Hypothalamus (tissue), 51 donors: ENCODE measurements around the gene CCDC24.

Source experiments
- DNase-seq, 51 donors: peaks; one replicate each; lab custom pipeline; 2025; lab: John Stamatoyannopoulos, UW

The CCDC24 gene

DNA sequence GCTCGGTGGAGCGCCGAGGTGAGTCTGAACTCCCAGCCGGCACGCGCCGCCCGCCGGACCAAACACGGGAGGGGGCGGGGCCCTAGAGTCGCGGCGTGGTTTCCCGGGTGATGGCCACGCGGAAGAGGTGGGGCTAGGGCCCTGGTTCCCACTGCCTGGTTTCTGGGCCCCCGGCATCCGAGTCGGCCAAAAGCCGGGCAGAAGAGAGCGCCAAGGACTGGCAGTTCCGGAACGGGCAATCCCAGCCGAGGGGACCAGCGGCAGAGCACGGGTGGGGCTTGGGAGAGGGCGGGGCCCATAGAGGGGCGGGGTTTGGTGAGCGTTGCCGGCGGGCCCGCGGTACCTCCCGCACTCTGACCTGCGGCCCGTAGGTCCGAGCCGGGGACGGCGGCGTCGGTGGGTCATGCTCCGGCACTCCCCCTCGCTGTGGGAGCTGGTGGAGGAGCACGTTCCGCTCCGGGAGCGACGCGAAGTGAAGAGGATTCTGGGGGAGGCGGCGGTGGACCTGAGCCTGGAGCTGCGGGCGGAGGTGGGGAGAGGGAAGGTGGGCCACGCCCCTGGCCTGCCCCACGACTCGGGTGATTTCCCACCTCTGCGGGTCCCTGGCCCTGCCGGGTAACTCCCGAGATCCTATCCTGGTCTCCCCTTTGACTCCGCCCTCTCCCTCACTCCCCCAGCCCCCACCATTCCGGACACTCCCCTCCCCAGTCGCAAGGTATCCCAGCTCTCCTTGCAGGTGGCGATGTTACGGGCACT is at the start of gene CCDC24:
TSS of gene CCDC24 (plus strand) at position 124 of the 756 bp plus-strand sequence. CDS start at position 404, 280 bp downstream.
- DNase-seq: peak in 49 of 51 donors; percentile 20 to 90 (median 79)

DNA sequence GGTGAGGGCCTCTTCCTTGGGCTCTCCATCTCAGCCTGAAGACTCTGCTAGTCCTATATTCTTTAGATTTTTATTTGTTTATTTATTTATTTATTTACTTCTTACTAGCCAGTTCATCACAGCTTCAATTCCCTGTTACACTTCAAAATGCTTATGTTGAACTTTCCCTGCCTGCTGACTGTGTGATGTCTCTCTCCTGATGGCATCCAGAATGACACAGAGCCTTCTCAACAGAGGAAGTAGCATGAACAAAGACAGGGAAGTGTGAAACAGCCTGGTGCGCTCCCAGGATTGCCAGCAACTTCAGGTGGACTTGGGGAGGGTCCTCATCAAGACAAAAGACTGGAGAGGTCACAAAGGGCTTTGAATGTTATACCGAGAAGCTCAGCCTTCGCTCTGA is 49.0 kb upstream of the CCDC24 start:
- DNase-seq: no peak

- no peak for DNase-seq
Measured at GRCh38 chr1:43944860-43945259, 46.5 kb upstream of the CCDC24 start.

DNA sequence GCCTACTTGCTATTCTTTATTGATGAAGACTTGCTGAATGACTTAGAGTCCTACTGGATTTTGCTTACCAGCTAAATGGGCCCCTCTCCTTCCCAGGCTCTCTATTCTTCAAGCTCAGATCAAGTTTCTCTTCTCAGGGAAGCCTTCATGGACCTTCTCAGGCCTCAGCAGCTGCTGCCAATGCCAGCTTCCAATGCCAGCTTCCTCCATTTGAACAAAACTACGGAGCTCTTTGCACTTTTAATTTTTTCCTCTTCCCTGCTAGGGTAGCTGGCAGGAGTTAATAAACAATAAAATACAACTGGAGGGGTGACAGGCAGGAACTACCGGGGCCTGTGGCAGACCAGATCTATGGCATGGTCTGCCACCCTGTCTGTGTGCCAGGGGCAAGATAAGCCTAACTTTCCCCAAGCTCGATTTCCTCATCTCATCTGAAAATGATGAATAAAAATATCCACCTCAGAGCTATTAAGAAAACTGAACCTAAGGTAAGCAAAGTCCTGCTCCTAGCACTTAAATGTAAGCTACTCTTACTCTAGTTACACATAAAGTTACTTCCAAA is 45.6 kb upstream of the CCDC24 start:
- DNase-seq: peak in 1 of 51 donors; percentile 14

DNA sequence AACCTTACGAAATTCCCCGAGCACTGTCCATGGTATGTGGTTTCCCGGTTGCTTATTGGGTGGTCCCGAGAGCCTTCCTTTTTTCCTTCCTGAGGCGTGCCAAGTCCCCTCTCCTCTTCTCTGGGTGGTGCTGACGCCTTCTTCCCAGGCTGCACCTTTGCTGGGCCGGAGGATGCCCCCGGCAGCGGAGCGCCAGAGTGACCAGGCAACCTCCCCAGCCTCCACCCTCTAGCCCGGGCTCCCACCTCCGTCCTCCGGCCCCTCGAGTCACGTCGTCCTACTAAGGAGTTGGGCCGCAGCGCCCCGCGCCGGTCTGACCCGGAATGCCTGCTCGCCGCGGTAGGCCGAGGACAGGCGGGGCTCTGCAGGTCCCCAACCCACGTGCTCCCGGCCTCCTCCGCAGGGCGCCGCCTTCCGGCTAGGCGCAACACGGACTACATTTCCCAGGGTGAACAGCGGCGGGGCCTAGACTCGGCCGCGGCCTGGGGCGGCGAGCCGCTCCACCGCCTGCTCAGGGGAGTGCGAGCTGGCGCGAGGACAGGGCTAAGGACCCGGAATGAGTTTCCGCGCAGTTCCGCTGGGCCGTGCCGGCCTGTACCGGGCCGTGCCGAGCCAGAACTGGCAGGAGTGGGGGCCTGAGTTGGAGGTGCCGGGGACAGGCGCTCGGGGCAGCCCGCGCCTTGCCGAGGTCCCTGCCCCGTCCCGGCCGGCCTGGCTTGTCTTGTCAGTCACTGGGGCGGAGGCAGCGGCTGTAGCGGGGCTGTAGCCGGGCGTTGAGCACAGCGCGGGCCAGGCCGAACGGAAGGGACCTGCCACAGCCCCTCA is 45.0 kb upstream of the CCDC24 start, which contains the start of gene IPO13:
TSS of gene IPO13 (plus strand) at position 715 of the 825 bp plus-strand sequence. CDS start 651 bp downstream, outside the sequence.
- peak; percentile 58 to 99 (median 96) for DNase-seq

DNA sequence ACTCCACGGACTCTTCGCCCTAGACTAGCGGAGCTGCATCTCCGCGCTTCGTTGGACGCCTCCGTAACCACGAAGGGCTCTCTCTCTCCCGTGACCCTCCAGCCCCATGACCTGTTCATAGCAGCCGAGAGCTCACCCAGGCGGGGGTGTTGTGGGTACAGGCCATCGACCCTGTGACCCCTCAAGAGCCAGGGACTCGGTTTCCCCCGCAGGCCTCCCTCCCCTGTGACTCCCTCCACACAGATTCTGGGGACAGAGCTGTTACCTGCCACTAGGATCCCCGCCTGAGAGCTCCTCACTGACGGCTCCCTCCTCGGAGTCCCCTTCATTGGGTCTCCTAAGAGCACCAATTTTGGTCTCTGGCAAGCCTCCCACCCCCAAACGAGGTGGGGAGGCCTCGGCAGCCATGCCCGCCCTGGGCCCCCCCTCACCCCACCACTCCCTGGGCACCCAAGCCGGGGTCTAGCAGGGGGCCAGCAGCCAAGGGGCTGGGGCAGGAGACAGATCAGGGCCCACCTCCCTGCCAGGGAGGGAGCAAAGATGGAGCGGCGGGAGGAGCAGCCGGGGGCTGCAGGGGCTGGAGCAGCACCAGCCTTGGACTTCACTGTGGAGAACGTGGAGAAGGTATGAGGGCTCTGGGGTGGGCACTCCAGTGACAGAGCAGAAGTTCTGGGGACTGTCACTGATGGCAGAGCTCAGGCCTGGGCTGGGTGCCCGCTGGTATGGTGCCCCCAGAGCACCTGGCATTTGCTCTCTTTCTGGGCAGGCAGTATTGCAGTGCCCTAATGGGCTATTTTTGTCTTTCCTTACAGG is 44.1 kb upstream of the CCDC24 start:
- DNase-seq: peak in 8 of 51 donors; percentile 13 to 60 (median 32)

DNA sequence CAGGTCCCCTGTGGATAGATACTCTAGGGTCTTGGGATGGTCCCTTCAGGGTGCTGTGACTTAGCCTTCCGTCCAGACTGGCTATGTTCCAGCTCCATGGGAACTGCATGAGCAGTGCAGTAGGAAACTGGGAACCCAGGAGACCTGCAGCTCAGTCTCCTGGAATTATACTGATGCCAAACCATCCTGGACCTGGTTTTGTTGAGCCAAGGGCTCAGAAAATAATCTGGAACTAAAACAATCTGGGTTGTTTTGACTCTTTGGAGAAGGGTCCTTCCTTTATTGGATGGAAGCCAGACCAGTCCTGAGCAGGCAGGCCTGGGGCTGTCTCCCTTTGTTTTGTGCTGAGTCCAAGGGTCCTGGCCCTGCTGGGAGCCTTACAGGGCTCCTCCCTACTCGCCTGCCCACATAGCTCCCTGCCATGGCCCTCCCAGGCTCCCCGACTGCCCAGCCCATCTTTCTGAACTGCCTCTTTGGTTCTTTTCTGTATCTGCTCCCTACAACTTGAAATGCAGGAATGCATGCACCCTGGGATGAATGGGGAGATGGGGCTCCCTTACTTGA is 43.4 kb upstream of the CCDC24 start:
- peak in 1 of 51 donors; percentile 38 for DNase-seq

DNA sequence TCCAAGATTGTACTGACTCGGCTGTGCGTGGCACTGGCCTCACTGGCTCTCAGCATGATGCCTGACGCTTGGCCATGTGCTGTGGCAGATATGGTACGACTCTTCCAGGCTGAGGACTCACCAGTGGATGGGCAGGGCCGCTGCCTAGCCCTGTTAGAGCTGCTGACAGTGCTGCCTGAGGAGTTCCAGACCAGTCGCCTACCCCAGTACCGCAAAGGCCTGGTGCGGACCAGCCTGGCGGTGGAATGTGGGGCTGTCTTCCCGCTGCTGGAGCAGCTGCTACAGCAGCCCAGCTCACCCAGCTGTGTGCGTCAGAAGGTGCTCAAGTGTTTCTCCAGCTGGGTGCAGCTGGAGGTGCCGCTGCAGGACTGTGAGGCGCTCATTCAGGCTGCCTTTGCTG is 41.7 kb upstream of the CCDC24 start:
- DNase-seq: peak in 2 of 51 donors; percentile 16 to 27

- no peak for DNase-seq
Measured at GRCh38 chr1:43951021-43951985, 40.1 kb upstream of the CCDC24 start.

DNA sequence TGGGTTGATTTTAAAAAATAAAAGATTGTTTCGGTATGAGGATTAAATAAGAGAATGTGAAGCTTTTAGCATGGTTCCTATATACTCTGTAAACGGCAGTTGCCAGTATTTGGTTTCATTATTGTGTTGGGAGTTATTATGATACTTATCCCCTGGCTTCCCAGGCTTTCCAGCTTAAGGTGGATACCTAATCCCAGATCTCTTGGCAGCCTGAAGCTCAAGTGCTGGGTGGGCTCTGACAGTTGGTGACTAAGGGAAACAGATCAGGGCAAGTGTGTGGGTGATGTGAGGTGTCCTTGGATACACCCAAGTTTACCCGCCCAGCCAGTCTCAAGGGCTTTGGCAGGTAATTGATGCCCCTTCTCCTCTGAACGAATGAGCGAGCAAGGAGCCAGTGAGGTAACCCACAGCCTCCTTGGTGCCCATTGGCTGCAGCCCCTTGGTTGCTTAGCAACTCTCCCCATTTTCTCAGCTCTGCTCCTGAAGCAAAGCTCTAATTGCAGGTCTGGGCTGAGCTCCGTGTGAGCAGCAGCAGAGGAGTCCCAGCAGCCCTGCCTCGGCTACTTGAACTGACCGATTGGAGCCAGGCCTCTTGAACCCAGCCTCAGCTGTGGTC is 38.6 kb upstream of the CCDC24 start:
- DNase-seq: peak in 23 of 51 donors; percentile 16 to 73 (median 43)

GRCh38 chr1:43953361-43953760 is 38.0 kb upstream of the CCDC24 start:
- no peak for DNase-seq

DNA sequence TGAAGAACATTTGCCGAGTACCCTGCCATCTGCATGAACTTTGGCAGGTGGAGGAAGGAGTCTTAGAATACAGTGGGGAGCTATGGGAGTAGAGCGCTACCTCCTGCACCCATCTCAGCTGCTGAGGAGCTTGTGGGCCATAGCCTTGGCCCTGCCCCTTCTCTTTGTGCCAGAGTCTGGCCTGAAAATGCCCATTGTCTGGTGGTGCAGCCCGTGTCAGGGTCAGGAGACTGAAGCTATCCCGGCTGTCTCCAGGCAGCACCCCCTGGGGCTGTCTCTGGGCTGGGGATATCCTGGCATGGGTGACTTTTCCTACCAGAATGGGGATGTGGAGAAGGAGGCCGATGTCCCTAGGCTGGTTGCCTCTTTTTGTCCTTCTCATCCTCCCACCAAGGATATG is 37.4 kb upstream of the CCDC24 start:
- peak in 40 of 51 donors; percentile 15 to 93 (median 72) for DNase-seq

GRCh38 chr1:43956234-43956633 is 35.2 kb upstream of the CCDC24 start:
- DNase-seq: no peak

- DNase-seq: no peak
Measured at GRCh38 chr1:43957407-43958040, 33.9 kb upstream of the CCDC24 start.

GRCh38 chr1:43958351-43959255 is 32.8 kb upstream of the CCDC24 start:
- peak in 4 of 51 donors; percentile 19 to 38 (median 26) for DNase-seq

DNA sequence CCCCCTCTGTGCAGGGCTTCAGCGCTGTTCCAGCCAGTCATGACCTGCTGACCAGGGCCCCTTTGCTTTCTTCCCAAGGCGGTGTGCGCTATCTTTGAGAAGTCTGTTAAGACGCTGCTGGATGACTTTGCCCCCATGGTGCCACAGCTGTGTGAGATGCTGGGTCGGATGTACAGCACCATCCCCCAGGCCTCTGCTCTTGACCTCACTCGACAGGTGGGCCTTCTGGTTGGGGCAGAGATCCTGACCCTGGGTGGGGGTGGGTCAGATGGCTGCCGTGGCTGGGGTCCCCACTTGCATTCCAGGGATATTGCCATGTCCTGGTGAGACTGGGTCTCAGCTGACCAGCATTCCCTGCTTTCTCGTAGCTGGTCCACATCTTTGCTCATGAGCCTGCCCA is 30.6 kb upstream of the CCDC24 start:
- no peak for DNase-seq

DNA sequence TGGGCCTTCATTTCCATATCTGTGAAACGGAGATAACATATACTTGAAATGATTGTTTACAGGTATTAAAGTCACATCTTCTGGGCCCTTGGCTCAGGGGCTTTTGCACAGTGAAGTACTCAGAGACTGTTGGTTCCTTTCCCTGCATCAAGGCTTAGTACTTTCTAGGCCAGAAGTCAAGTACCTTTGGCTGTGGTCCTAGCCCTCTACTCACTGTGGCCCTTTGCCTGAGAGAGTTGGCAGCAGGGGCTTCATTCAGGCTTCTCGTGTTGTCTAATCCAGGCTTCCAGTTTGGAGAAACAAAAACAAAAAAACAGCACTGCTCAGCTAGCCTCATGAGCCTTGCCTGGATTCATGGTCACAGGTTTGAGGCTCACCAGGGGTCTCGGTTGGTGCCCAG is 29.7 kb upstream of the CCDC24 start:
- peak in 3 of 51 donors; percentile 17 to 38 (median 20) for DNase-seq
